ENCODE results near the gene EIF1. TPM values are rescaled to one million over a fixed set of nuclear protein-coding genes. Genes with fewer than 3 reads are reported as not detected.
"Not testable (repeated sequence)": the region's sequence is repeated elsewhere in the genome, so short reads cannot be mapped to it uniquely, and the experiment has no call there.

The EIF1 gene
- total RNA-seq (2014; rRNA removed; shearing (Covaris generic); ENCODE audit: low replicate concordance), result 101 and 172 TPM in 2 replicates

DNA sequence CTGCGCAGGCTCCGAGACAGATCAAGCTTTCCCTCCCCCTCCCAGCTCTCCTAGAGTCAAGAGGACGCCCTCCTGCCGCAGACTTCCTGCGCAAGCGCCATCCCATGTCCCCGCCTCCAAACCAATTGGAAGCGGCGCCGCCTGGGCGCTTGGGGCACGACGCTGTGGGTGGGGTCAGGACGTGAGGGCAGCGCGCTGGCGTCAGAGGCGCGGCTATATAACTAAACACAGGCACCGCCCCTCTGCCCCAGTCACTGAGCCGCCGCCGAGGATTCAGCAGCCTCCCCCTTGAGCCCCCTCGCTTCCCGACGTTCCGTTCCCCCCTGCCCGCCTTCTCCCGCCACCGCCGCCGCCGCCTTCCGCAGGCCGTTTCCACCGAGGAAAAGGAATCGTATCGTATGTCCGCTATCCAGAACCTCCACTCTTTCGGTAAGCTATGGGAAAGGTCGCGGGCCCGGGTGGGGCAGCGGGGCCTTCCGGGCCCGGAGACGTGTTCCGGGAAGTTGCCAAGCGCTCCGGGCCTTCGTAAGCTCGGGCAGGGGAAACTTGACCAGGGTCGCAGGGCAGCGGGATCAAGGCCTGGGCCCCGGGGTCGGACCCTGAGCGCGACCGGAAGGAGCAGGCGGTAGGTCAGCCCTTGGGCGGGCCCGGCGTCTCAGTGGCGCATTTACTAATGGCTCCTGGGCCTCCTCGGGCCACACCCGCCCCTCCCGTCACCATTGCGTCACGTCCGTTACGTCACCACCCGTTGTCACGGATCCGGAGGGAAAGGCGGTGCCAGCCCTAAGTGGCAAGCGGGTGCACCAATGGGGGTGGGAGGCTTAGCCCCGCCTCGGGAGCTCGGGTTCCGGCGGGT, at the start of gene EIF1:
EIF1 (plus strand) TSS at position 245 of the 856 bp plus-strand sequence; CDS start at position 399, 154 bp downstream.
- Histone ChIP-seq H3K27ac (ENCODE audit: low read length) (peak within 1 kb of the TSS; percentile 86), H4K20me1 (ENCODE audit: insufficient read depth, low read depth, low read length) (peaks cover 29% of the 10 kb centered on the region), H2AFZ (ENCODE audit: low read length) (peak within 1 kb of the TSS; percentile 77; the same call in 1 of the 2 replicates), H3K36me3 (ENCODE audit: insufficient read depth, low read length) (peaks cover 35% of the 10 kb centered on the region), H3K4me1 (ENCODE audit: low read length) (peaks cover 14% of the 10 kb centered on the region), H3K27me3 (ENCODE audit: low read length) (no peaks in the 10 kb centered on the region), H3K9me2 (replicated peaks; ENCODE audit: insufficient read depth, low read length) (no peaks in the 10 kb centered on the region), H3K79me2 (ENCODE audit: low read length) (peaks cover 16% of the 10 kb centered on the region), H3K4me2 (ENCODE audit: low read depth, low read length, poor library complexity, severe bottlenecking) (peak within 1 kb of the TSS; percentile 90), H3K4me3 (ENCODE audit: low read length) (peak within 1 kb of the TSS; percentile 93), H3K9me3 (ENCODE audit: low read length) (no peaks in the 10 kb centered on the region), H3K9ac (ENCODE audit: low read length) (peak within 1 kb of the TSS; percentile 100)
- DNase-seq, result peak; percentile 100

DNA sequence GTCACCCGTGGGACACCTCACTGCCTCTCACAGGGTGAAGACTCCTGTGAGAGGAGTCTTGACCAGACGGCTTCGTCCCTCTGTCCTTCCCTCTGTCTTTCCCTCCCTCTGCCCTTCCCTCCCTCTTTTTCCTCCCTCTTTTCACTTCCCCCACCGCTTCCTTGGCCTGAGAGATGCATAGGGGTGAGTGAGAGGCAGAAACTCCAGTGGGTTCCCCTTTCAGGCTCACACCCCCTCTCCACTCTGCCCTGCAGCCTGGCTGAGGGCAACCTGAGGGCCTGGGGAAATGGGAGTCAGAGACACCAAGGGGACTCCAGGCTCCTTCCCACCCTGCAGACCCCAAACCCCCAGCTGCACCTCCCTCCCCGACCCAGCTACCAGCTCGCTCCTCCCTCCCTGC, 49.7 kb upstream of the EIF1 start:
- Histone ChIP-seq H3K9ac (ENCODE audit: low read length) (no peak overlapping the region), H3K27me3 (ENCODE audit: low read length) (no peaks in the 10 kb centered on the region)
- DNase-seq, result no peak

DNA sequence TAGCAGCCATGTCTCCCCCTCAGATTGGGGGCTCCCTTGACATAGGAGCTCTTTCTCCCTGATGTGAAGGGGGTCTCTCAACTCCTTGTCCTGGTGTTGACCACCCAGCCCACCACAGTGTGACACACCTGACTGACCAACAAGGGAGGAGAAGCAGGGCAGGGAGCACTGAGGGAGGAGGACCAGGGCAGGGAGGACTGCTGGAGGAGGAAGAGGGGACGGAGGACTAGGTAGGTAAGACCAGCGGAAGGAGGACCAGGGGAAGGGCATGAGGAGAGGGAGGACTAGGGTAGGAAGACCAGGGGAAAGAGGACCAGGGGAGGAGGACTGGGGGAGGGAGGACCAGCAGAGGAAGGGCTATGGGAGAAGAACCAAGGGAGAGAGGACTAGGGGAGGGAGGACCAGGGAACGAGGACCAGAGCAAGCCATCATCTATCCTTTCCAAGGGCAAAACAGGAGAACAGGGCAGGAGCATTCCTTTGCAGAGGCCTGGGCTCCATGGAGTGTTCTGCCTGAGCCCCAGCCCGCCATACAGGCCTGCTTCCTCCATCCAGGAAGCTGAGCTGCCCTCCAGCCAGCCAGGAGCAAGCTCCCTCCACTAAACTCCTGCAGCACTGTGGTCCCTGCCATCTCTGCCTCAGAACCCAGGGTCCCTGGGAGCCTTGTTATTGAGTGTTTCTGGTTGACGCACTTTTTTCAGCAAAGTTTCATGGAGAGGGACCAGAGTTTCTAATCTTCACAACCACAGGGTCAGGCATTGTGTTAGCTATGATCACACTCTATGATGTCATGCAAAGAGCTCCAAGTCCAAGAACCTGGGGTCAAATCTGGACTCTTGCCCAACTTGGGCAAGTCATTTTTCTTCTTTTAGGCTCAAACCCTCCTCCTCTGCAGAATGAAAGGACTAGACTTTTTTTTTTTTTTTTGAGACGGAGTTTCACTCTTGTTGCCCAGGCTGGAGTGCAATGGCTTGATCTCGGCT, 48.9 kb upstream of the EIF1 start:
- Histone ChIP-seq H3K4me2 (ENCODE audit: low read depth, low read length, poor library complexity, severe bottlenecking) (no peak overlapping the region), H3K9ac (ENCODE audit: low read length) (no peak overlapping the region), H3K27ac (ENCODE audit: low read length) (no peak overlapping the region), H3K27me3 (ENCODE audit: low read length) (no peaks in the 10 kb centered on the region), H3K9me2 (replicated peaks; ENCODE audit: insufficient read depth, low read length) (no peaks in the 10 kb centered on the region), H3K9me3 (ENCODE audit: low read length) (no peaks in the 10 kb centered on the region), H3K4me1 (ENCODE audit: low read length) (no peaks in the 10 kb centered on the region), H3K36me3 (ENCODE audit: insufficient read depth, low read length) (no peaks in the 10 kb centered on the region), H3K4me3 (ENCODE audit: low read length) (no peak overlapping the region), H2AFZ (ENCODE audit: low read length) (no peak overlapping the region), H4K20me1 (ENCODE audit: insufficient read depth, low read depth, low read length) (no peaks in the 10 kb centered on the region), H3K79me2 (ENCODE audit: low read length) (no peaks in the 10 kb centered on the region)
- DNase-seq, result no peak

More for the DNA sequence above, 49.7 kb upstream of the EIF1 start:
- Histone ChIP-seq H3K4me1 (ENCODE audit: low read length) (no peaks in the 10 kb centered on the region), H3K9me2 (replicated peaks; ENCODE audit: insufficient read depth, low read length) (no peaks in the 10 kb centered on the region), H3K27ac (ENCODE audit: low read length) (no peak overlapping the region), H3K4me2 (ENCODE audit: low read depth, low read length, poor library complexity, severe bottlenecking) (no peak overlapping the region), H3K79me2 (ENCODE audit: low read length) (no peaks in the 10 kb centered on the region), H3K9me3 (ENCODE audit: low read length) (no peaks in the 10 kb centered on the region), H4K20me1 (ENCODE audit: insufficient read depth, low read depth, low read length) (no peaks in the 10 kb centered on the region), H2AFZ (ENCODE audit: low read length) (no peak overlapping the region), H3K36me3 (ENCODE audit: insufficient read depth, low read length) (no peaks in the 10 kb centered on the region), H3K4me3 (ENCODE audit: low read length) (no peak overlapping the region)

DNA sequence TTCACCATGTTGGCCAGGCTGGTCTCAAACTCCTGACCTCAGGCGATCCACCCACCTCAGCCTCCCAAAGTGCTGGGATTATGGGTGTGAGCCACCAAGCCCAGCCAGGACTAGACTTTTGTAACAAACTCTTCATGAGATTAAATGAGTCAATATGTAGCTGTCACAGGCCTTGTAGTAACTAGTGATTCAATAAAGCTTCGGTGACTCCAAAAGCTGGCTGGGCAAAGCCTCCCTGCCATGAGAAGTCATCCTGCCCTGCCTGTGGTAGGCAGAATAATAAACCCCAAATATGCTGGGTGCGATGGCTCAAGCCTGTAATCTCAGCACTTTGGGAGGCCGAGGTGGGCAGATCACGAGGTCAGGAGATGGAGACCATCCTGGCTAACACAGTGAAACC, 48.1 kb upstream of the EIF1 start:
- not testable (repeated sequence) for H3K4me3 ChIP-seq (ENCODE audit: low read length); H3K4me1 ChIP-seq (ENCODE audit: low read length); H3K36me3 ChIP-seq (ENCODE audit: insufficient read depth, low read length); DNase-seq; H4K20me1 ChIP-seq (ENCODE audit: insufficient read depth, low read depth, low read length); H3K9me2 ChIP-seq (replicated peaks; ENCODE audit: insufficient read depth, low read length); H3K9me3 ChIP-seq (ENCODE audit: low read length); H3K27me3 ChIP-seq (ENCODE audit: low read length); H3K79me2 ChIP-seq (ENCODE audit: low read length); H2AFZ ChIP-seq (ENCODE audit: low read length); H3K4me2 ChIP-seq (ENCODE audit: low read depth, low read length, poor library complexity, severe bottlenecking); H3K9ac ChIP-seq (ENCODE audit: low read length); H3K27ac ChIP-seq (ENCODE audit: low read length)

DNA sequence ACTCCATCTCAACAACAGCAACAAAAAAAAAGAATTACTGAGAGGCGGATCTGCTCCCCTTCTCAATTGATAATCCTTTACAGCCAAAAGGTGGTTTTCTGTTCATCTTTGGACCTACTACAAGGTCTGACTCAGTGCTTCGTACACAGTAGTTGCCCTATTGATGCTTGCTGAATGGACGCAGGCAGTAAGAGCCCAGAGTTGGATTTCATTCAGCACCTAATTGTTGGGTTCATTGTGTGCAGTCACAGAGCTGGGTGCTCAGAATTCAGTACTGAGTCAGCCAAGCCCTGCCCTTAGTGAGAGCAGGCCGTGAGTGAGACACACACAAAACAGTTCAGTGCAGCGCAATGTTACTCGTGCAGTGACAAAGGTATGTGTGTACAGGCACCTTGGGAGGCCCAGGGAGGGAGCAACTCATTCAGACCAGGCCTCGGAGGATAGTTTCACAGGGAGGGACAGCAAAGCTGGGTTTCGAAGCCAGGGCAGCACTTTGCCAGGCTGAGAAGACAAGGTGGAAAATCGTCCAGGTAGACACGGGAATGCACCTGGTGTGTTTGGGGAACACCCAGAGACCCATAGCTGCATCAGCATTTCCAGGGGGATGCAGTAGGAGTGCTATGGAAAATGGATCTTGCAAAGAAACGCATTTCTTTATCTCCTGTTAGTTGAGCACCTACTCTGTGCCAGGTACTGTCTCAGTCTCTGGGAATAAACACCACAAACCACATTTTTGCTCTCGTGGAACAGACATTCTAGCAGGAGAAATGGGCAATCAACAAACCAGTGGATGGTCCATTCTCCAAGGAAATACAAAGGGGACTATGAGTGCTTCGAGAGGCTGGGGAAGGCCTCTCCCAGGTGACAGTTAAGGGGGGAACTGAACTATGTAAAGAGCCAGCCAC, 46.2 kb upstream of the EIF1 start:
- H3K4me2 ChIP-seq (ENCODE audit: low read depth, low read length, poor library complexity, severe bottlenecking), result no peak overlapping the region
- H3K9ac ChIP-seq (ENCODE audit: low read length), result no peak overlapping the region
- no peak overlapping the region for H2AFZ ChIP-seq (ENCODE audit: low read length)
- no peak overlapping the region for H3K4me3 ChIP-seq (ENCODE audit: low read length)
- H3K9me2 ChIP-seq (replicated peaks; ENCODE audit: insufficient read depth, low read length), result no peaks in the 10 kb centered on the region
- H3K79me2 ChIP-seq (ENCODE audit: low read length), result no peaks in the 10 kb centered on the region
- no peaks in the 10 kb centered on the region for H3K27me3 ChIP-seq (ENCODE audit: low read length)
- no peak for DNase-seq
- no peaks in the 10 kb centered on the region for H3K9me3 ChIP-seq (ENCODE audit: low read length)
- no peaks in the 10 kb centered on the region for H3K4me1 ChIP-seq (ENCODE audit: low read length)
- no peaks in the 10 kb centered on the region for H4K20me1 ChIP-seq (ENCODE audit: insufficient read depth, low read depth, low read length)
- no peaks in the 10 kb centered on the region for H3K36me3 ChIP-seq (ENCODE audit: insufficient read depth, low read length)
- no peak overlapping the region for H3K27ac ChIP-seq (ENCODE audit: low read length)

DNA sequence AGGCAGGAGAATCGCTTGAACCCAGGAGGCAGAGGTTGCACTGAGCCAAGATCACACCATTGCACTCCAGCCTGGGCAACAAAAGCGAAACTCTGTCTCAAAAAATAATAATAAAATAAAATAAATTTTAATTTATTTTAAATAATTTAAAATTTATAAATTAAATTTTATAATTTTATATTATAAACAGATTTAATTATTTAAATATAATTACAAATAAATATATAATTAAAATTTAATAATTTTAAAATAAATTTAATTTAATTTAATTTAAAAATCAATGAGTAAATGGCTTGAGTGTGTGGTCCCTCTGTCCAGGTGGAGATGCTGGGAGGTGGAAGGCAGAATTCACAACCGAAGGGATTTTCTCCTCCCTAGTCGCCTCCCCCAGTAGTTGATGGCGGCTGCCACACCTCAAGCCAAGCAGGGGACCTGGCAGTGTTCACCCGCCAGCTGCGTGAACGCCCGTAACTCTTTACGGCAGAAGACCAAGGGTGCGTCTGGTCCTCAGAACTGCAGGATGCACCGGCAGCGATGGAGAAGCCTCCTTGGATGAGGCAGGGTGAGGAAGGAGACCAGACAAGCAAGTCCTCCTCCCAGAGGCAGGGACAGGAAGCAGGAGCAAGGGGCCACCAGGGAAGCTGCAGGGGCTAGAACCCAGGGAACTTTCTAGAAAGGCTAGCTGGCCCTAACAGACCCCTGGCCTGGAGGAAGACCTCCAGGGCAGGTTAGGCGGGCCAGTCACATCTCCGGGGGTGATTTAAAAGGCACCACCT, 41.5 kb upstream of the EIF1 start:
- Histone ChIP-seq H2AFZ (ENCODE audit: low read length) (no peak overlapping the region), H3K27me3 (ENCODE audit: low read length) (no peaks in the 10 kb centered on the region), H3K9ac (ENCODE audit: low read length) (no peak overlapping the region), H3K4me1 (ENCODE audit: low read length) (peaks cover 10% of the 10 kb centered on the region), H3K79me2 (ENCODE audit: low read length) (no peaks in the 10 kb centered on the region), H3K9me3 (ENCODE audit: low read length) (no peaks in the 10 kb centered on the region), H3K4me3 (ENCODE audit: low read length) (no peak overlapping the region), H3K36me3 (ENCODE audit: insufficient read depth, low read length) (no peaks in the 10 kb centered on the region), H3K27ac (ENCODE audit: low read length) (no peak overlapping the region), H3K9me2 (replicated peaks; ENCODE audit: insufficient read depth, low read length) (no peaks in the 10 kb centered on the region), H4K20me1 (ENCODE audit: insufficient read depth, low read depth, low read length) (no peaks in the 10 kb centered on the region), H3K4me2 (ENCODE audit: low read depth, low read length, poor library complexity, severe bottlenecking) (no peak overlapping the region)
- no peak for DNase-seq

DNA sequence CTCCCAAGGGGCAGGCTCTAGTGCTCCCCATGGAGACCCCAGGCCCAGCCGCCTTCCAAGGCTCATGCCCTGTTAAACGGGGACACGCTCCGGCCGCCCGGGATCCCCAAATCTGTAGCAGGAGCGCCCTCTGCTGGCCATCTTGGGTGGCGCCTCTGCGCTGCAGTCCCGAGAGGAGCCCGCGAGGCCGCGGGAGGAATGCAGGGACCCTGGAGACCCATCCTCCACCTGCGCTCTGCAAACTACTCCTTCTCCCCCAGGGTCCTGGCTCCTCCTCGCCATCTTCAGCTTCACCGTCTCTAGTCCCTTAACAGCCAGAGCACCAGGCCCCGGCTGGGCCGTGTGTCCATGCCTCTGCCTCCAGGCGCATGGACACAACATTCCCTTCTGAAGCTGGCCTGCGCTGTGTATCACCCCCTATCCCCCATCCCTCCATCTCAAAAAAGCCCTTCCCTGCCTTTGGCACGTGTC, 40.7 kb upstream of the EIF1 start:
- H3K9ac ChIP-seq (ENCODE audit: low read length), result peak overlapping the region; percentile 29; the same call in 1 of the 2 replicates

More for the DNA sequence above, 40.7 kb upstream of the EIF1 start:
- Histone ChIP-seq H3K4me1 (ENCODE audit: low read length) (peaks cover 10% of the 10 kb centered on the region), H3K27ac (ENCODE audit: low read length) (no peak overlapping the region), H3K79me2 (ENCODE audit: low read length) (no peaks in the 10 kb centered on the region), H4K20me1 (ENCODE audit: insufficient read depth, low read depth, low read length) (no peaks in the 10 kb centered on the region), H3K4me2 (ENCODE audit: low read depth, low read length, poor library complexity, severe bottlenecking) (peak overlapping the region; percentile 53), H2AFZ (ENCODE audit: low read length) (no peak overlapping the region), H3K9me2 (replicated peaks; ENCODE audit: insufficient read depth, low read length) (no peaks in the 10 kb centered on the region), H3K9me3 (ENCODE audit: low read length) (no peaks in the 10 kb centered on the region), H3K27me3 (ENCODE audit: low read length) (no peaks in the 10 kb centered on the region), H3K36me3 (ENCODE audit: insufficient read depth, low read length) (no peaks in the 10 kb centered on the region), H3K4me3 (ENCODE audit: low read length) (no peak overlapping the region)
- peak; percentile 92 for DNase-seq

Measured in Karpas-422 (cell line).